NCI-H774 (cell line): ENCODE measurements around the gene ITIH2.
"Not testable (repeated sequence)": the region's sequence is repeated elsewhere in the genome, so short reads cannot be mapped to it uniquely, and the experiment has no call there.

Experiments
- DNase-seq: peaks from one replicate; lab custom pipeline; 2025; lab: John Stamatoyannopoulos, UW

Gene ITIH2

GRCh38 chr10:7744307-7744706 is 41.2 kb downstream of the ITIH2 start:
- DNase-seq: no peak

- DNase-seq: not testable (repeated sequence)
These were observed 45.5 kb downstream of the ITIH2 start for GRCh38 chr10:7748637-7749036.

- no peak for DNase-seq
These were observed 47.1 kb downstream of the ITIH2 start for GRCh38 chr10:7750222-7750621.

GRCh38 chr10:7752251-7752650 is 49.1 kb downstream of the ITIH2 start:
- no peak for DNase-seq

GRCh38 chr10:7755103-7755502 is 52.0 kb downstream of the ITIH2 start:
- no peak for DNase-seq

GRCh38 chr10:7756360-7756992 is 53.4 kb downstream of the ITIH2 start:
- no peak for DNase-seq

- no peak for DNase-seq
These were observed 60.8 kb downstream of the ITIH2 start for GRCh38 chr10:7763929-7764328.

- no peak for DNase-seq
These were observed 63.1 kb downstream of the ITIH2 start for GRCh38 chr10:7766241-7766640.

- no peak for DNase-seq
These were observed 64.1 kb downstream of the ITIH2 start for GRCh38 chr10:7767209-7767608.

- no peak for DNase-seq
These were observed 65.3 kb downstream of the ITIH2 start for GRCh38 chr10:7768417-7768816.

- peak; percentile 33 for DNase-seq
These were observed 71.0 kb downstream of the ITIH2 start for GRCh38 chr10:7773845-7774801.

GRCh38 chr10:7776777-7777176 is 73.7 kb downstream of the ITIH2 start:
- DNase-seq: no peak

GRCh38 chr10:7782194-7782593 is 79.1 kb downstream of the ITIH2 start:
- not testable (repeated sequence) for DNase-seq

GRCh38 chr10:7786430-7786829 is 83.3 kb downstream of the ITIH2 start:
- no peak for DNase-seq

- DNase-seq: no peak
These were observed 84.2 kb downstream of the ITIH2 start for GRCh38 chr10:7787150-7787856.

- peak; percentile 93 for DNase-seq
These were observed 84.9 kb downstream of the ITIH2 start, which contains the start of the genes ATP5F1C and KIN for GRCh38 chr10:7787857-7788638. TSS of gene ATP5F1C (plus strand) at chr10:7788177. CDS start at chr10:7788208, 31 bp downstream. TSS of gene KIN (minus strand) at chr10:7787993. CDS start at chr10:7787933, 60 bp downstream.

- no peak for DNase-seq
These were observed 85.6 kb downstream of the ITIH2 start for GRCh38 chr10:7788639-7789286.

- no peak for DNase-seq
These were observed 86.3 kb downstream of the ITIH2 start for GRCh38 chr10:7789390-7789789.

- no peak for DNase-seq
These were observed 89.4 kb downstream of the ITIH2 start for GRCh38 chr10:7792541-7792940.

GRCh38 chr10:7794251-7795026 is 91.3 kb downstream of the ITIH2 start:
- no peak for DNase-seq
